Smooth muscle cell of the brain vasculature (primary cell): ENCODE measurements around the gene ISLR.

Experiments used
- DNase-seq: peaks from one replicate; pipeline ENCODE4 v3.0.0-alpha.2; 2012; ENCODE audit warnings: low read depth, low spot score

The ISLR gene

DNA sequence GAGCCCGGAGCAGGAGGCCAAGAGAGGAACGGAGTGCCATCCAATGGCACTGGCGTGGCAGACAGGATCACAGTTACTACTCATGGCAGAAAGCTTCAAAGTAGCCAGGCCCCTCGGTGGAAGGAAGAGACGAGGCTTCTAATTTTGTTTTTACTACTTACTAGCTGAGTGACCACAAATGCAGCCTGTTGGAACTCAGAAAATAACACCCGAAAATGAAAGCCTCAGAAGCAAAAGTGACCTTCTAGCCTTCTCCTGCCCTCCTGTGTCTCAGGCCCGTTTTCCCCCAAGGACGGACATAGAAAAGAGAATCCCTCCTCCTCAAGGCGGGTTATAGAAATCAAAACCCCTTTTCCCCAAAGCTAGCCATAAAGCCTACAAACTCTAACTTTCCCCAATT lies 39.0 kb downstream of the ISLR start:
- no peak for DNase-seq

DNA sequence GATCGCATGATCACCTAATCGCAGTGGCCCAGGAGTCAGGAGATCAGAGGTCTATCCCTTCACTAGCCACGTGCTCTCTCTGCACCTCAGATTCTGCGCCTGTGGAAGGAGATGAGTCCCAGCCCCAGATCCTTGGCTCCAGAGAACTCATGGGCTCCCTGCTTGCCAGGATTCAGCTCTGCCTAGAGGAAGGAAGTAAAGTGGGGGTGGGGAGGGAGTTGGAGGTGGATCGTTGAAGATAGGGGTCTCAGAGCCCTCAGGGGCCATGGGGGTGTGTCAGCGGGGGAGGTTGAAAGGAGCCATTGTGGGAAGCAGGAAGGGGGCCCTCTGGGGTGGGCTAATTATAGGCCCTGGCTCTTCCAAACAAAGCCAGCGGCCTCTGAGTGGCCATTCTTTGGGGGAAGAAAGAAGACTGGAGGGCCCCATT lies 40.4 kb downstream of the ISLR start:
- DNase-seq, result no peak

DNA sequence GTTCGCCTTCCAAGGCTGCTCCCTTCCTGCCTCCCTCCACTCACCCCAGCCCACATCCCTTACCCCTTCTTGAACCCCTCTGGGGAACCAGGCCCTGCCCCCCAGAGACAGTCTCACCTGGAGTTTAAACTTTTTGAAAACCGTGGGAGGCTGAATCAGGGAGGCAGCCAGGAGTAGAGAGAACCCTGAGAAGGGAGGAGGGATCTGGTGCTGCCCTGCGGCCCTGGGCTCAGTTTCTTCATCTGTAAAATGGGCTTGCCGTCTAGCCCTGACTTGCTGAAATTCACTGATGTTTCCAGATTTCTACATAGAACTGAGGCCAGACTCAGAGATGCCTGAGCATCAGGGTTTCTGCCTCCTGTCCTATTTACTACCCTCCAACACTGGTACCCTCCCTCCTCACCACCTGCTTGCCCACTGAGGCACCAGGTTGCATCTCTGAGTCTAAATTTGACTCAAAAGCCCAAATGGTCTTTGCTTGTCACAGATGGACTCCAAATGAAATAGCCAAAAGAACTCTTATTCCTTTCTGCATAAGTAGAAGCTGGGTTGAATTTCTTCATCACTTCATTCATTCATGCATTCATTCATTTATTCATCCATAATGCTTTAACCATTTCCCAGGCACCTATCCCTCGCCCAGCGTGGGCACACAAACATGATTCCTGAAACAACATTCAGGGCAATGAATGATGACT lies 41.0 kb downstream of the ISLR start:
- DNase-seq, result no peak

DNA sequence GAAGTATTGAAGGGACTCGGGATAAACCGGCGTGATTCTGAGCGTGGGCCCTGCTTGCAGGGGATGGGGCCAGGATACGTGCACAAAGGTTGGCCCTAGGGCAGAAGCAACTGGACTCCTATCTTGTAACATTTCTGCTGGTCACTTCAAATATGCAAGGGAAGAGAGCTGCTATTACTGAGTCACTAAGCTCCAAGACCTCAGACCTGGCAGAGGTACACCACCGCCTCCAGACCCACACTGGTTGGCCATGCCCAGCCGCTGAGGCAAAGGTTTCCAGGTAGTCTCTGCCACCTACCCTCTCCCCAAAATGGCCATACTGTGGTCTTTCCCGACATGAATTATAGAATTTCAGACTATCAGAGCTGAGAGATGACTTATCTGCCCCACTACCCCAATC lies 42.4 kb downstream of the ISLR start:
- no peak for DNase-seq

DNA sequence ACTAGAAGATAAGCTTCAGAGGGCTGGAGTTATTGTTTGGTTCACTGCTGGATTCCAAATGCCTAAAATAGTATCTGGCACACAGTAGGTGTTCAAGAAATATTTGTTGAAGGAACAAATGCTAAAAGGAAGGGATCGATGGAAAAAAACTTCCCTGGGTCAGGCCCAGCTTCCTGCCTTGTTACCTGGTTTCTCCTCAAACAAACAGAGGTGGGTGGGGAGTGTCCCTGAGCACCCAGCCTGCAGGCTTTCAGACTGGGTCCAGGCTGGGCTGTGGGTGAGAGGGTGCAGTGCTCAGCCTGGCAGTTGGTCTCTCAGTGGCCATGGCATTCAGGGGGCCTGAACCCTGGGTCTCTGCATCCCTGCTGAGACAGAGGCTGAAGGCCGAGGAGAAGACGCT lies 43.4 kb downstream of the ISLR start:
- no peak for DNase-seq

DNA sequence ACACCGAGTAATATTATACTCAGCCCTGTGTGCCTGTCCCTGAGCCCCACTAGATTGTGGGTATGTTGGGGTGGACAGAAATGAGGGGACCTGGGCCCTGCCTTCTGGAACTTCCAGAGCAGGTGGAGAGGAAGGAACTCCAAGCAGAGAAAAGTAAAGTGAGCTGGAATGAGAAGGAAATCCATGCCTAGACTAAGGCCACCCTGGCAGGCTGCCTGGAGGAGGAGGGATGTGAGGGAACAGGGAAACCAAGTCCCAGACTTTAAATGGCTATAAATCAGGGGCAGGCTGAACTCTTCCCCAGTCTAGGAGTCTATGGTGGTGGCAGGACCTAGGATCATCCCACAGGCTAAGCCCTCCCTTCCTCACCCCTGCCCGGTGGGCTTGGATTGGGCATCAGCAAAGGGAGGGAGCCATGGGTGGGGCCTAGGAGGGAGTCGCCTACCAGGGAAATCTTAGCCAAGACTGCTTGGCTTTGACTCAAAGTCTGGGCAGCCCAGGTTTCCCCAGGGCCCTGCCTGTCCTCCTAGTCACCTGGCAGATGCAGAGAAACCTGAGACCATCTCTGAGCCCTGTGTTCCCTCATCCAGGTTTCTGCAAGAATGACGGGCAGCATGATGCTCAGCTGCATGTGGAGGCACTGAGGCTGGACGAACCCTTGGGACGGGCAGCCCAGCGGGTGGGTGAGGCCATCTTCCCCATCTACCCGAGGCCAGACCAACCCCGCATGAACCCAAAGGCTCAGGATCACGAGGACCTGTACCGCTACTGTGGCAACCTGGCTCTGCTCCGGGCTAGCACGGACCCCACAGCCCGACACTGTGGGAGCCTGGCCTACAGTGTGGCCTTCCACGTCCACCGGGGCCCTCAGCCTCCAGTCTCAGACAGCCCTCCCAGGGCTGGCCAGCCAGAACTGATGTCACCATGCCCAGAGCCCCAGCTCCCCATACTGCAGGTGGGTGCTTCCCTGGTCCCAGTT lies 44.7 kb downstream of the ISLR start:
- no peak for DNase-seq

DNA sequence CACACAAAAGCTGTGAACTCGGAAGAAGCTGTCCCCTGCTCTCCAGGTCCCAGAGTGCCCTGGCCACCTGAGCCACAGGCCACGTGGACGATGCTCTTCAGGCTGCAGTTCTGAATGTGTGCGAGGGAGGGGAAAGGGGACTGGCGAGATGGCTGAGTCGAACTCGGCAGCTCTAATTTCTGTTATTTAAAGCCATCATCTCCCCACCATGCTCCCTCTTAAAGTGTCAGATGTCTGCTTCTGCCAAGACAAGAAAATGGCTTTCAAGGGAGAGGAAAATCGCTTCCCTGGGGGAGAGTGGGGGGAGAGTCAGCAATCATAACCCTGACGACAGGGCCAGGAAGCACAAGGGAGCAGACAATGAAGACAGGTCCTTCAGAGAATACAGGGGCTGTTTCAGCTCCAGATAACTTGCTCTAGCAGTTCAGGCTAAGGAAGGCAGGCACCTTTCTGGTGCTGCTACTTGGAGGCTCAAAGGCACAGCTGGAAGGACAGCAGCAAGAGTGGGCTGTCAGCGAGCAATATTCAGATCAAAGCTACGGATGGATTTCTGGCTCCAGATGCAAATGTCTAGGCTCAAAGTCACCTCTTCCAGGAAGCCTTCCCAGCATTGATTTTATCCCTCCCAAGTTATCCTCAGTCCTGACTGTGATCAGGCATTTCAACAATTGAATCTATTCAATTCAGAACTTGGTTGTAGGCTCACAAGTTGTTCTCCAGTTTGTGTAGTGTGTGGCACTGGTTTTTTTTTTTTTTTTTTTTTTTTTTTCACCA lies 47.2 kb downstream of the ISLR start:
- no peak for DNase-seq

DNA sequence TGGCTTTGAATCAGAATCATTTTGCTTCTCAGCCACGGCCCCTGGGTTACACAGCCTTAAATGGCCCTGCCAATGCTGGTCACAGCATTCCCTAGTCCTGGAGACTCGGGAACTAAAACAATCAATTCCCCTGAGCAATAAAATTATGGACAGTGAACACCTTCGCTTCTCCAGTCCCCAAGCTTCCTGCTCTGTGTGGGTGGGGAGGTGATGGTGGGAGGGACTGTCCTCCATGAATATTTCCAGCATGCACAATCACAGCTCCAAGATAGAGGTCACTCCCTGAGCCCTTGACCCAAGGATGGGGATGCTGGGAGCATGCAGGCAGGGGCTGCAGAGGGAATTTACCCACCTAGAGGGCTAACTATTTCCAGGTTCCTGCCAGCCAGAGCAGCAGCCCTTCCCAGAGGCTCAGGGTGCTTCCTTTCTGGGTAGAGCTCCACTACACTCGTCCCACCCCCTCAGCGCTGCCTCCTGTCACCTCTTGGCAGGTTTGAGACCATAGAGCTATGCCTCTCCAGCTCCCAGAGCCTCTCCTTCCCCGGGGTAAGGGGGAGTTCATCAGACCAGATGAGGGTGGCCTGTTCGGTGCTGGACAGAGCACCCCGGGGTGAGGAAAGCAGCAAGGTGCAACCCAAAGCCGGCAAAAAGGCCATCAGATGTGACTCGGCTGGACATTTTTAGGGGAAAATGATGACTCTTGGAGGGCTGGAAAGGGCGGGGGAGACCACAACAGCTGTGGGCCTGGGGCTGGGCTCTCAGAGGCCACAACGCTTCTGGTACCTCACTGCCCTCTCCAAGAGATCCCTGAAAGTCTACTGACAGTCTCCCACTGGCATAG lies 48.1 kb downstream of the ISLR start:
- no peak for DNase-seq

DNA sequence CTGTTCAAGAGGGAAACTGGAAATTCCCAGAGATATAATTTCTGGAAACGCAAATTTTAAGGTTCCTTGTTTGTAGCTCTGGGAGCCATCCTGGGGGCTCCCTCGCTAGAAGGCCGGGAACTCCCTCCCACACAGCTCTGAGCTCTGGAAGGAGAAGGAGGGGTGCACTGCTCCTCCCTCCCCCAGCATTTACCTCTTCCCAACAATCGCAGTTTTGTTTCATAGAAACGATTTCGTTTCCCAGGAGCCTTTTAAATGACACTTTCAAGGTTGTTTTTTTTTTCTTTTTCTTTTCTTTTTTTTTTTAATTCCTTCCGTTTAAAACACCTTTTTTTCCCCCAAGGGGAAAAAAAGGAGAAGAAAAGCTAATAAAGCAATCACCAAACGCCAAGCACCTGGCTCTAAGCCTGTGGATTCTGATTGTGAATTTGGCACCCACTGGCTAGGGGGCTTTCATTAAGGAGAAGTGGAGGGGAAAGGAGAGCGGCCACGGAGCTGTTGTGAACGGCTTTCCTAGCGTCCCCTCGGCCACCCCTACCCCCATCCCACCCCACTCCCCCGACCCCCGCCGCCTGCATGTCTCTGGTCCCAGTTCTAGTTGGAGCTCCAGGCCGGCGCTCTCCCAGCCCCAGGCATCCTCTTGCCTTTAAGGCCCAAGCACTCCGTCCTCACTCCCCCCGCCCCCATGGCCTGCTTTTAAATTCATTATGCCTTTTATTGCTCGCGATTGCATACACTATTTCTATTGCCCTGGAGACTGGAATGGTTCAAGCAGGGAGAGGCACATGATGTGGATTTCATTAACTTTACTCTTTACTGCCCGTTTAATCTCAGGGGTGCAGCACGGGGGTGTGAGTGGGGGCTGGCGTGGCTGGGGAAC lies 49.0 kb downstream of the ISLR start:
- no peak for DNase-seq

DNA sequence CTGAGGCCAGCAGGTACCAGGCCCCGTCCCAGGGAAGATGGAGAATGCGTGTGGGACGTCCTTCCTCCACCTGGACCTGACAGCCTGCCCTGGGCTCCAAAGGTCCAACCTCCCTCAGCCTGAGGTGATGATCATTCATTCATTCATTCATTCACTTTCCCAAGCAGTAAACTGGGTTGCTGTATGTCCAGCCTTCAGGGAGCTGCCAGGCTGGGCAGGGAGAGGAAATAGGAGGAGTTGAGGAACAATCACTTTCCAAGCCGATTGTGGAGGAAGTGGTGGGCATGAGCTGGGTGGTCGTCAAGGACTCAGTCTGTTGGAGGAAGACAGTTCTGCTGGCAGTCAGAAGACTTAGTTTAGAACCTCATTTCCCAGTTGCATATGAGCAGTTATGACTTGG lies 52.4 kb downstream of the ISLR start:
- DNase-seq, result no peak
